Subcutaneous adipose tissue (tissue), 4 donors: Measurements from ENCODE around the gene POU4F3. TPM values are rescaled to one million over a fixed set of nuclear protein-coding genes. Genes with fewer than 3 reads are reported as not detected.

Source experiments
- total RNA-seq, 4 donors: library from RNA; depleted of rRNA; stranded (reverse); fragments of >200 nt; gene quantifications; one replicate each; pipeline ENCODE4 v1.1.0, GENCODE V29; 2016
- TF ChIP-seq, protein P1 (sequence below): fragments of 450-650 bp; IDR thresholded peaks from one replicate; pipeline ENCODE4 v1.5.1; 2016; ENCODE audit warnings: low read depth, mild to moderate bottlenecking, control low read depth, antibody characterized with exemption, moderate library complexity

Gene POU4F3
- total RNA-seq, 4 donors from 2014 or later = 0.44 TPM; not detected in 3

DNA sequence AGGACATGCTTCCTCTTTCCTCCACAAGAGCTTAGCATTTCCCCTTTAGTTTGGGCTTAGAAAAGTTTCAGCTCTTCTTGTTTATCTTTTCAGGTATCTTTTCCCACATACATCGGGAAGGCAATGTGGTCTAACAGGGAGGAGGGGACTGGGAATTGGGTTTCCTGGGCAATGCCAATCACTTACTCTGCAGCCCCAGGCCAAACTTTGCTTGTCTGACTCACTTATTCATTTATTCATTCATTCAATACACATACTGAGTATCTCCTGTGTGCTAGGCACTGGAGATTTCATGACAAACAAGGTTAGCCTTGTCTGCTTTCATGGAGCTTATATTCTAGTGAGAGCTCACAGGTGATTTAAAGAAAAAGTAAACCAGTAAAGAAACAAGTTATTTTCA, 10.7 kb upstream of the POU4F3 start:
- TF ChIP-seq, protein P1, sequence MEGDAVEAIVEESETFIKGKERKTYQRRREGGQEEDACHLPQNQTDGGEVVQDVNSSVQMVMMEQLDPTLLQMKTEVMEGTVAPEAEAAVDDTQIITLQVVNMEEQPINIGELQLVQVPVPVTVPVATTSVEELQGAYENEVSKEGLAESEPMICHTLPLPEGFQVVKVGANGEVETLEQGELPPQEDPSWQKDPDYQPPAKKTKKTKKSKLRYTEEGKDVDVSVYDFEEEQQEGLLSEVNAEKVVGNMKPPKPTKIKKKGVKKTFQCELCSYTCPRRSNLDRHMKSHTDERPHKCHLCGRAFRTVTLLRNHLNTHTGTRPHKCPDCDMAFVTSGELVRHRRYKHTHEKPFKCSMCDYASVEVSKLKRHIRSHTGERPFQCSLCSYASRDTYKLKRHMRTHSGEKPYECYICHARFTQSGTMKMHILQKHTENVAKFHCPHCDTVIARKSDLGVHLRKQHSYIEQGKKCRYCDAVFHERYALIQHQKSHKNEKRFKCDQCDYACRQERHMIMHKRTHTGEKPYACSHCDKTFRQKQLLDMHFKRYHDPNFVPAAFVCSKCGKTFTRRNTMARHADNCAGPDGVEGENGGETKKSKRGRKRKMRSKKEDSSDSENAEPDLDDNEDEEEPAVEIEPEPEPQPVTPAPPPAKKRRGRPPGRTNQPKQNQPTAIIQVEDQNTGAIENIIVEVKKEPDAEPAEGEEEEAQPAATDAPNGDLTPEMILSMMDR = no peak

DNA sequence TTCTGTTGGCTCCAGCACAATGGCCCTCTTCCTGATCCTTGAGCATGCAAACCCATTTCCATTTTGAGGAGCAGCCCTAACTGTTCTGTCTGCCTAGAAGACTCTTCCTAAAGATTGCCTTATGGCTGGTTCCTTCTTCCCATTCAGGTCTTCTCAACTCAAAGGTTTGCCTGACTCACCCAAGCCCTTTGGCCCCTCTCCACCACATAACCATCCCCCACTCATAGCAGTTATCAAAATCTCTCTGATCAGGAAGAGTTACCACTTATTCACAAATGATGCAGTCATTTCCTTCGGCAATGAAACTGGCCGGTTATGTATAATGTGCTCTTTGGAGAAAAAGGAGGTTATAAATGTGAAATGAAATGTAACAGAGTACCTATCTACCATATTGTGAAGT, 8.9 kb upstream of the POU4F3 start:
- TF ChIP-seq, protein P1 = no peak

DNA sequence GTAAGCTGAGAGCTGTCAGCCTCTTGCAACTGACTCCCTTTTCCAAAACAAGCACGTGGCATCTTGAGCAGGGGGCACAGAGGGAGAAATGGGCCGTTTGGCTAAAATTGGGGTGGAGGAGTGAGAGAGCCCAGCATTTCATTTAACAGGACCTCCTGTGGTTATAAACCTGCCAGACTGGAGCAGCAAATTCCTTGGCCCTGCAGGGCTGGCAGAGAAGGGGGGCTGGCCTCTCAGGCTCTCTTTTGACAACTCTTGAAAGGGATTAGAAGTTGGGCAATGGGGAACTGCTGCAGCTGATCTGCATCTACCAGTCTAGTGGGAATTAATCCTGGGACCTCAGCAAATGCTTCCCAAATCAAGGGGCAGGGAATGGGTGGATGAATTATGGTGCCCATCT, 7.2 kb upstream of the POU4F3 start:
- TF ChIP-seq, protein P1 = no peak

DNA sequence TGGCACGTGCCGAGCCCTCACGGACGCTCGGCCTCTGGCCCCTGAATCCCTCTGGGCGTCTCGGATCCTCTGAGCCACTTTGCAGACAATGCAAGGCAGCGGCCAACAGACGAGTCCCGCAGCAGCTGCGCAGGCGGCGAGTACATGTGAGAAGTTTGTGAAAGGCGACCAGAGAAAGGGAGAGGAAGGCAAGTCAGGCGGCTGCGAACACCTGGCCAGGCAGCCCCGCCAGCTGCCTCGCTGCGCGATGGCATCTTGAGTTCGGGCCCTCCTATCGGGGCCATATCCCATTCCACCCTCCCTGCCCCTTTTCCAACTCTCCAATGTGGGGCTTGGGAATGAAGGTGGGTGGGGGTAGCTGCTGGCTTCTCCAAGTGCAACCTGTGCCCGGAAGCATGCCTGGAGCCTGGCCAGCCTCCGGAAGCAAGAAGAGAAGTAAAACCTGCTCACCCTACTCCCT, 4.5 kb upstream of the POU4F3 start:
- TF ChIP-seq, protein P1 = no peak

DNA sequence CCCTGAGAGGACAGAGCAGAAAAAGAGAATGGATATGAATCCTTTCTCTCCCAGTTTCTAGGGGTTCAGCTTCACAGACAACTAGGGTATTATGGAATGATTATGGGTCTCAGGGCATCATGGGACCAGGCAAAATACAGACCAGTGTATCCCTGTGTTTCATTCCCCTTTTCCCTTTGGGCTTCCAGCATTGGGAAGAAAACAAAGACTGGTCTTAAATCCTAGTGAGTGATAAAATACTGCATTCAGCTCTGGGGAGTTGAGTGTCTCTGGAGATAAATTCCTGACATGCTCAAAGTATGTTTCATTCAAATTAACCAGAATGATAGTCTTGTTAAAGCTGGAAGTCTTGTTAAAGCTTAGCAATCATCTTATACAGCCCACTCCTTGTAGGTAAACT, 2.4 kb upstream of the POU4F3 start:
- TF ChIP-seq, protein P1 = no peak

DNA sequence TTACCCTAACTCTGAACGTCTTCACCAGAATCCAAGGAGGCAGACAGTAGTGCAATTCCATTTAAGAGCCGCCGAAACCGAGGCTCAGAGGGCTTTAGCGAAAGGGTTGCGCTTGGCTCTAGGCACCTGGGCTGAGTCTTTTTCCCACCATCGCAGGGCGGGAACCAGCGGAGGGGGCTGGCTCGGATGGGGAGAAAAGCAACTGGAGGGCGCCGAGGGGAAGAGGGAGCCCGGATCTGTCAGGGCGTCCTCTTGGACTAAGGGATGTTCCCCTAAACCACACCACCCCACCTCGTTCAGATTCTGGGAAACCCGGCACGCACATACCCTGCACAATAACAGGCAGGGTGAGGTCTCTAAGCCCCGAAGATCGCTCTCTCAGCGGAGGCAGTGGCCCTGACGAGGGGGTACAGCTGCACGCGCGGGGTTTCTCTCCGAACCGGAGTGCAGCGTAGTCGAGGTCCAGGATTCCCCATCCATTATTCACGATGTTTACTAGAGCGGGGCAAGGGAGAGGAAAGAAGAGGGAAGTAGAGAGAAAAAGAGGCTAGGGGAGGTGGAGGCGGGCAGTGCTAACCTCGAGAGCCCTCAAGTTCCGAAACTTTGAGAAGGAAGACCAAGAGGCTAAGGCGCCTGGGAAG, 1.3 kb upstream of the POU4F3 start:
- TF ChIP-seq, protein P1 = no peak

DNA sequence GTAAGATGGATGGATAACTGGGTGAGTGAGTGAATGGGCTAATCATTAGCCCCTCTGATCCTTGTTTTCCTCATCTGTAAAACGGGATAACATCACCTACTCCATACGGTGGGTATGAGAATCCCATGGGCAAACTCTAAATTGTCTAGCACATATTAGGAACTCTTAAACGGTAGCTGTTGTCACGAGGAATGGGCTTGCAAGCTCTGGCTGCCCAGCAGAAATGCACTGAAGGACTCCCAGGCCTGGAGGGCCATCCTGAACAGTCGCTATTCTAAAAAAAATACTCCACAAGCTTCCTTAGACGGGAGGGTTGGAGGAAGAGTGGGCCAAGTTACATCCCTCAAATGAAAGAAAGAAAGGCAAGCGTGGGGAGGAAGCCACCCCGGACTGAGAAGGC, 711 bp upstream of the POU4F3 start:
- TF ChIP-seq, protein P1 = no peak
